Sigmoid colon (tissue), 7 donors: ENCODE results near the gene PLCH1. TPM values are rescaled to one million over a fixed set of nuclear protein-coding genes. Genes with fewer than 3 reads are reported as not detected.

ENCODE experiments used
- DNase-seq: peaks from one replicate; pipeline ENCODE4 v3.0.0-alpha.2; 2019
- H3K27ac ChIP-seq, 4 donors: fragments of 200-600 bp; sonication (generic); one replicate each; pipeline ENCODE4 v1.5.1; 2016 to 2019; ENCODE audit warnings: mild to moderate bottlenecking in 1 of 4
- H3K27me3 ChIP-seq, 3 donors: fragments of 200-600 bp; sonication (generic); one replicate each; pipeline ENCODE4 v1.5.1; 2019; ENCODE audit warnings: mild to moderate bottlenecking in 1 of 3
- H3K36me3 ChIP-seq, 4 donors: fragments of 200-600 bp; sonication (generic); one replicate each; pipeline ENCODE4 v1.5.1; 2016 to 2019
- H3K4me1 ChIP-seq, 4 donors: fragments of 200-600 bp; sonication (generic); one replicate each; pipeline ENCODE4 v1.5.1; 2017 to 2019
- H3K4me3 ChIP-seq, 4 donors: fragments of 200-600 bp; sonication (generic); one replicate each; pipeline ENCODE4 v1.5.1; 2017 to 2019; ENCODE audit warnings: mild to moderate bottlenecking in 2 of 4, moderate library complexity in 1 of 4
- H3K9me3 ChIP-seq, 4 donors: fragments of 200-600 bp in 3 of 4; sonication (generic) in 3 of 4; one replicate each; pipeline versions ENCODE4 v1.5.1 to v1.6.1; 2013 to 2019
- EP300 ChIP-seq, 4 donors: sonication (generic); formaldehyde crosslinking; IDR thresholded peaks; one replicate each; pipeline ENCODE4 v1.6.1; 2017; ENCODE audit warnings: antibody characterized with exemption in 4 of 4
- POLR2A ChIP-seq, 2 donors: fragments of 450-650 bp; IDR thresholded peaks; one replicate each; pipeline ENCODE4 v1.6.1; 2016; ENCODE audit warnings: antibody characterized with exemption in 2 of 2, mild to moderate bottlenecking in 2 of 2, moderate library complexity in 2 of 2
- POLR2AphosphoS5 ChIP-seq, 4 donors: sonication (generic); formaldehyde crosslinking; IDR thresholded peaks; one replicate each; pipeline ENCODE4 v1.6.1; 2017; ENCODE audit warnings: antibody characterized with exemption in 4 of 4
- WGBS, 2 donors: extraction: QIAGEN DNeasy Blood & Tissue Kit; methylation state at CpG; one replicate each; pipeline ENCODE4 v1.1.7; 2013; 5-methylcytosine and 5-hydroxymethylcytosine counted together
- intact Hi-C: fragments of 100-400 bp; cut with DNase I; formaldehyde crosslinking; loops from one replicate; pipeline ENCODE4 v1.15.1; 2023
- polyA plus RNA-seq, 3 donors: library from polyadenylated mRNA; stranded (reverse); fragments of 200-250 nt; gene quantifications; one replicate each; pipeline ENCODE4 v1.2.3, GENCODE V29; 2013
- total RNA-seq, 4 donors: library from RNA; depleted of rRNA; stranded (reverse); fragments of >200 nt; gene quantifications; one replicate each; pipeline ENCODE4 v1.1.0, GENCODE V29; 2016
- TF ChIP-seq, protein P1 (sequence below), 4 experiments: fragments of 450-650 bp in 3 of 4; fragments of 200-600 bp in 1 of 4; IDR thresholded peaks; one replicate each; pipeline ENCODE4 v1.5.1; 2016 to 2019; ENCODE audit warnings: antibody characterized with exemption in 4 of 4, mild to moderate bottlenecking in 3 of 4, moderate library complexity in 2 of 4
- donor health status: healthy with polysubstance abuse.
- donor health status: Bipolar disorder and iron deficiency.
- donor health status: healthy.

The PLCH1 gene
- total and polyA plus RNA-seq, 7 donors = 0.36 to 1.9 (median 0.83) TPM

DNA sequence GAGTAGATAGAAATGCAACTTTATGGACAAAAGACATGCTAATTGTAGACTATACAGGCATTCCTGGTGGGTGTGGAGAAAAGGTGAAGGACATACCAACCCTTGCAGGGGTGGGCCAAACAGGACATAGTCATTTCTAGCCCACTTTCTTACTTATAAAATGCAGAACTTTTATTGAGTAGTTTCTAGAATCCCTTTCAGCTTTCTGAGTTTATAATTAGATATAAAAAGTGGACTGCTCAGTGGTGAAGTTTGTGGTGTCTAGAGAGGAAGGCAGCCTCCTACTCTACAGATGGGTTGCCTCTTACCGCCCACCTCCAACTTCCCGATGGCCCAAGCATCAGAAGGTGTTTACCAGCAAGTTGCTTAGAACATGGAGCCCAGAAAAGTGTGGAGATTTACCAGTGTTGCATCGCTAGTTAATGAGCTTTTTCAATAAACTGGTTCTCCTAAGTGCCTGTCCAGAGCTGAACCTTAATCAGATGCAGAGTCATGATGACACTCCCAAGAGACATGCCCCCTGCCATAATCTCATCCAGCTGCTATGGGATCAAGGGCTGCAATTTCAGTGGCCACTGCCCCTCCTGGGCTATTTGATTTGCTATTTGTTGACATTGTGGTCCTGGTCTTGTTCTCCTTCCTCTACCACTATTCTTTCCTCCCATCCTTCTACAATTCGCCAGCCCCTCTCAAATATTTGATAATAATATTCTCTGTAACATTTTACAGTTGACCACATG lies 373.9 kb downstream of the PLCH1 start:
- DNase-seq = no peak
- Histone ChIP-seq H3K4me3 (no peak overlapping the region), H3K36me3 (no peaks in the 10 kb centered on the region), H3K4me1 (no peaks in the 10 kb centered on the region), H3K27me3 (no peaks in the 10 kb centered on the region), H3K27ac (no peak overlapping the region), H3K9me3 (no peaks in the 10 kb centered on the region)
- intact Hi-C loops = no loop called here
- 82 to 91% methylated on average over 4 of the region's 4 CpGs for WGBS, 2 donors
- TF ChIP-seq POLR2AphosphoS5 (IDR thresholded peaks at IDR 0.05) (no peak), POLR2A (IDR thresholded peaks at IDR 0.05) (no peak), EP300 (IDR thresholded peaks at IDR 0.05) (no peak)
- TF ChIP-seq, protein P1, sequence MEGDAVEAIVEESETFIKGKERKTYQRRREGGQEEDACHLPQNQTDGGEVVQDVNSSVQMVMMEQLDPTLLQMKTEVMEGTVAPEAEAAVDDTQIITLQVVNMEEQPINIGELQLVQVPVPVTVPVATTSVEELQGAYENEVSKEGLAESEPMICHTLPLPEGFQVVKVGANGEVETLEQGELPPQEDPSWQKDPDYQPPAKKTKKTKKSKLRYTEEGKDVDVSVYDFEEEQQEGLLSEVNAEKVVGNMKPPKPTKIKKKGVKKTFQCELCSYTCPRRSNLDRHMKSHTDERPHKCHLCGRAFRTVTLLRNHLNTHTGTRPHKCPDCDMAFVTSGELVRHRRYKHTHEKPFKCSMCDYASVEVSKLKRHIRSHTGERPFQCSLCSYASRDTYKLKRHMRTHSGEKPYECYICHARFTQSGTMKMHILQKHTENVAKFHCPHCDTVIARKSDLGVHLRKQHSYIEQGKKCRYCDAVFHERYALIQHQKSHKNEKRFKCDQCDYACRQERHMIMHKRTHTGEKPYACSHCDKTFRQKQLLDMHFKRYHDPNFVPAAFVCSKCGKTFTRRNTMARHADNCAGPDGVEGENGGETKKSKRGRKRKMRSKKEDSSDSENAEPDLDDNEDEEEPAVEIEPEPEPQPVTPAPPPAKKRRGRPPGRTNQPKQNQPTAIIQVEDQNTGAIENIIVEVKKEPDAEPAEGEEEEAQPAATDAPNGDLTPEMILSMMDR (IDR thresholded peaks at IDR 0.05) = no peak

DNA sequence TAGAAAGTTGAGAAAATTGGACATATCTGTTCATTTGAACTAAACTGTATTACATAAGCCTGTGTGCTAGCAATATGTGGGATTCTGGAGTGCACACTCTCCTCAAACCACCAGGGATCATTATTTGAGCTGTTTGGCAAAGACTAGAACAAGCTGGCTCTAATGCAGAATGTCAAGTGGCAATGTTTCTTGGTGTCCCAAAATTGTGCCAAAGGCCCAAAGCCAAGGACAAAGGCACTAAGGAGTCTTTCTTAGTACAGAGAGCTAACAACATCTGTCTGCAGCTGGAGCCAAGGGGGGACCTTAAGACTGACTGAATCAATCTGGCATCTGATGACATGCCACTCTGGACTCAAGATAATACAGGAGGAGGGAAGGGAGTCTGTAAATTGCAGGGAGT lies 374.7 kb downstream of the PLCH1 start:
- H3K27me3 ChIP-seq = no peaks in the 10 kb centered on the region
- no peak overlapping the region for H3K27ac ChIP-seq
- H3K36me3 ChIP-seq = no peaks in the 10 kb centered on the region
- H3K4me3 ChIP-seq = no peak overlapping the region
- TF ChIP-seq, protein P1 (IDR thresholded peaks at IDR 0.05) = no peak
- peak in 2 of 4 donors; percentile 31 to 51 for TF ChIP-seq POLR2AphosphoS5 (IDR thresholded peaks at IDR 0.05)
- intact Hi-C loops = no loop called here
- DNase-seq = peak; percentile 67
- H3K9me3 ChIP-seq = peaks cover 0 to 4% (median 2%) of the 10 kb centered on the region in 4 donors
- no peaks in the 10 kb centered on the region for H3K4me1 ChIP-seq

DNA sequence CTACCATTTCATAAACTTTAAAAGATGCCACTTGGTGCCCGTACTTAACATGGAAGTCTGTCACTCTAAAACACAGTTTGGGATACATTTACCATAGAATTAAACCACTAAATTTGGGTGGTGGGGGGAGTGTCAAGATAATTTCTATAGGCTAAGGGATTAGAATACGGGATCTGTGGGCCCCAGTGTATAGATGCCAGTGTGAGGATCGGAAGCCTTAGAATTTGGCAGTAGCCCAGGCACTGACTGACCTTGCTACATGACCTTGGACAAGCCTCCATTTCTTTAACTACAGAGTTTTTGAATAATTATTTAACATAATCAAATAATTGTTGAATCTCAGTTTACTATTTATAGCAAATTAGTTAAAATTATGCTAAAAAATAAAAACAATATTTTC lies 375.1 kb downstream of the PLCH1 start:
- H3K9me3 ChIP-seq = peaks cover 0 to 7% (median 2%) of the 10 kb centered on the region in 4 donors
- H3K36me3 ChIP-seq = no peaks in the 10 kb centered on the region
- no peaks in the 10 kb centered on the region for H3K27me3 ChIP-seq
- WGBS, 2 donors = 68 to 78% methylated on average over 3 of the region's 3 CpGs
- no peak overlapping the region for H3K27ac ChIP-seq
- no peak for DNase-seq
- H3K4me1 ChIP-seq = no peaks in the 10 kb centered on the region
- intact Hi-C loops = no loop called here
- H3K4me3 ChIP-seq = no peak overlapping the region
- TF ChIP-seq POLR2AphosphoS5 (IDR thresholded peaks at IDR 0.05) = no peak
- no peak for TF ChIP-seq EP300 (IDR thresholded peaks at IDR 0.05)
- TF ChIP-seq, protein P1 (IDR thresholded peaks at IDR 0.05) = no peak

DNA sequence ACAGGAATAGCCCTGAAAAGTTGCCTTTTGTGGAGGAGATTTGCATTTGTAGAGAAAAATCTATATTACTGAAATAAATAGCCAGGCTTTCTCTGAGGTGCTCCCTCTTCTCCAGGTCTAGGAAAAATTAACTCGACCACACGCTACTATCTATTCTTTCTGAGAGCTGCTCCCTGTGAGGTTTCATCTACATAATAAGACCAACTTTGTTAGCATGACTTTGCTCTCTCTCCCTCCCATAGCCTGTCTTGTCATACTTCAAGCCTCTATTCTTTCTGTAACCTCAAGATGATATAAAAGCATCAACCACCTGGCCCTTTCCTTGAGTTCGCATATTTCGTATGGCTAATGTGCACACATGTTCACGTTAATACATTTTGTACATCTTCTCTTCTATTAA lies 375.6 kb downstream of the PLCH1 start:
- Histone ChIP-seq H3K4me3 (no peak overlapping the region), H3K27ac (no peak overlapping the region), H3K9me3 (peaks cover 0 to 8% (median 2%) of the 10 kb centered on the region in 4 donors), H3K4me1 (no peaks in the 10 kb centered on the region), H3K36me3 (no peaks in the 10 kb centered on the region), H3K27me3 (no peaks in the 10 kb centered on the region)
- no peak for DNase-seq
- WGBS, 2 donors = 92 to 96% methylated on average over 5 of the region's 5 CpGs
- intact Hi-C loops = no loop called here
- TF ChIP-seq EP300 (IDR thresholded peaks at IDR 0.05) = no peak
- no peak for TF ChIP-seq POLR2AphosphoS5 (IDR thresholded peaks at IDR 0.05)
- TF ChIP-seq, protein P1 (IDR thresholded peaks at IDR 0.05) = no peak
- TF ChIP-seq POLR2A (IDR thresholded peaks at IDR 0.05) = no peak

DNA sequence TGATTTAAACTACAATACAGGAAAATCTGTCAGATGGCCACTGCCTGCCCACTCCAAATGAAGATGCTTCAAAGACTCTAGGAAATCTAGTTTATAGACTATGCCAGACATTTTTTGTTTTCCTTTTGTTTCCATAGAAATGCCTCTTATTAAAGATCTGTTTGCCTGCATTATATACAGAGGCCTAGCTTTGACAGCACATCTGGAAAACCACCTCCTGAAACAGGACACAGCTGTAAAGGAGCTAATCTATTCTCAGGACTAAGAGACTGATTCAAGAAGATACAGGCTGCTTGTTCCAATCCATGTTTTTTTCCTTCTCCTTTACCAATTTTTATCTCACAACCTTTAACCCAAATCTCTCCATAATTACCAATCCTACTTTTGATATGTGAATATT lies 376.1 kb downstream of the PLCH1 start:
- Histone ChIP-seq H3K36me3 (no peaks in the 10 kb centered on the region), H3K27me3 (no peaks in the 10 kb centered on the region), H3K9me3 (peaks cover 0 to 8% (median 2%) of the 10 kb centered on the region in 4 donors), H3K4me1 (no peaks in the 10 kb centered on the region), H3K4me3 (no peak overlapping the region), H3K27ac (no peak overlapping the region)
- intact Hi-C loops = no loop called here
- TF ChIP-seq POLR2A (IDR thresholded peaks at IDR 0.05) (no peak), EP300 (IDR thresholded peaks at IDR 0.05) (no peak)
- no peak for DNase-seq
